Measurements from ENCODE around the gene COL3A1. TPM values are rescaled to one million over a fixed set of nuclear protein-coding genes. Genes with fewer than 3 reads are reported as not detected.

The COL3A1 gene
- total RNA-seq, 4 donors from 2014 or later: 113 to 22,387 (median 426) TPM

GRCh38 chr2:188969236-188969635 lies 4.9 kb upstream of the COL3A1 start:
- no peak overlapping the region for H3K4me3 ChIP-seq
- H3K36me3 ChIP-seq: no peaks in the 10 kb centered on the region
- no peaks in the 10 kb centered on the region for H3K27me3 ChIP-seq
- peaks cover 0 to 4% of the 10 kb centered on the region in 2 donors for H3K4me1 ChIP-seq
- intact Hi-C loops (cut with DNase I; ENCODE audit: low total_unique reads): no loop called here
- H3K9me3 ChIP-seq: no peaks in the 10 kb centered on the region
- no peak for DNase-seq
- TF ChIP-seq POLR2A (IDR thresholded peaks at IDR 0.05): no peak
- peak overlapping the region; percentile 88 to 95 for H3K27ac ChIP-seq

GRCh38 chr2:188969651-188970050 lies 4.5 kb upstream of the COL3A1 start:
- Histone ChIP-seq H3K36me3 (no peaks in the 10 kb centered on the region), H3K27me3 (no peaks in the 10 kb centered on the region), H3K27ac (peak overlapping the region; percentile 88 to 95), H3K9me3 (no peaks in the 10 kb centered on the region), H3K4me3 (no peak overlapping the region), H3K4me1 (peaks cover 0 to 4% of the 10 kb centered on the region in 2 donors)
- TF ChIP-seq CTCF (IDR thresholded peaks at IDR 0.05): no peak
- no peak for TF ChIP-seq POLR2A (IDR thresholded peaks at IDR 0.05)
- intact Hi-C loops (cut with DNase I; ENCODE audit: low total_unique reads): loop anchor here (10.0 kb wide), 2 partner anchors 185 to 445 kb away; no protein-coding TSS in a partner anchor
- DNase-seq: no peak

GRCh38 chr2:188970211-188970610 lies 4.0 kb upstream of the COL3A1 start:
- intact Hi-C loops (cut with DNase I; ENCODE audit: low total_unique reads): loop anchor here (10.0 kb wide), 2 partner anchors 185 to 445 kb away; no protein-coding TSS in a partner anchor

GRCh38 chr2:188971432-188971861 lies 2.7 kb upstream of the COL3A1 start:
- Histone ChIP-seq H3K9me3 (no peaks in the 10 kb centered on the region), H3K36me3 (no peaks in the 10 kb centered on the region), H3K27me3 (no peaks in the 10 kb centered on the region), H3K4me1 (peaks cover 0 to 4% of the 10 kb centered on the region in 2 donors), H3K27ac (peak overlapping the region; percentile 88 to 95), H3K4me3 (no peak overlapping the region)
- no peak for TF ChIP-seq POLR2A (IDR thresholded peaks at IDR 0.05)
- TF ChIP-seq CTCF (IDR thresholded peaks at IDR 0.05): no peak
- no peak for DNase-seq
- intact Hi-C loops (cut with DNase I; ENCODE audit: low total_unique reads): loop anchor here (10.0 kb wide), 2 partner anchors 187 to 447 kb away; no protein-coding TSS in a partner anchor

More at GRCh38 chr2:188970211-188970610, 4.0 kb upstream of the COL3A1 start:
- no peaks in the 10 kb centered on the region for H3K9me3 ChIP-seq
- peak overlapping the region; percentile 88 to 95 for H3K27ac ChIP-seq
- no peak for TF ChIP-seq POLR2A (IDR thresholded peaks at IDR 0.05)
- TF ChIP-seq CTCF (IDR thresholded peaks at IDR 0.05): no peak
- no peak overlapping the region for H3K4me3 ChIP-seq
- H3K27me3 ChIP-seq: no peaks in the 10 kb centered on the region
- DNase-seq: no peak
- H3K4me1 ChIP-seq: peaks cover 0 to 4% of the 10 kb centered on the region in 2 donors
- H3K36me3 ChIP-seq: no peaks in the 10 kb centered on the region

GRCh38 chr2:188973641-188974040 lies 532 bp upstream of the COL3A1 start:
- Histone ChIP-seq H3K36me3 (no peaks in the 10 kb centered on the region), H3K4me3 (peak overlapping the region; percentile 49 to 58), H3K9me3 (no peaks in the 10 kb centered on the region), H3K27ac (peak overlapping the region; percentile 88 to 95), H3K4me1 (peaks cover 0 to 4% of the 10 kb centered on the region in 2 donors), H3K27me3 (no peaks in the 10 kb centered on the region)
- DNase-seq: no peak
- intact Hi-C loops (cut with DNase I; ENCODE audit: low total_unique reads): loop anchor here (10.0 kb wide), 2 partner anchors 189 to 449 kb away; no protein-coding TSS in a partner anchor
- TF ChIP-seq POLR2A (IDR thresholded peaks at IDR 0.05): no peak
- no peak for TF ChIP-seq CTCF (IDR thresholded peaks at IDR 0.05)

All from uterus (tissue), 4 donors.